Mucosa of stomach (tissue), 1 donor: ENCODE results near the gene CS.

Experiments
- H3K27me3 ChIP-seq: one replicate; pipeline ENCODE4 v1.7.0; 2013; ENCODE audit warnings: mild to moderate bottlenecking, low read length; ENCODE audit not compliant: control insufficient read depth, insufficient read depth
- H3K36me3 ChIP-seq: one replicate; pipeline ENCODE4 v1.7.0; 2013; ENCODE audit warnings: low read length; ENCODE audit not compliant: control insufficient read depth, insufficient read depth
- H3K4me1 ChIP-seq: one replicate; pipeline ENCODE4 v1.7.0; 2013; ENCODE audit warnings: mild to moderate bottlenecking, low read length; ENCODE audit not compliant: control insufficient read depth, insufficient read depth
- H3K4me3 ChIP-seq: one replicate; pipeline ENCODE4 v1.7.0; 2013; ENCODE audit warnings: low read length
- H3K9ac ChIP-seq: one replicate; pipeline ENCODE4 v1.7.0; 2013; ENCODE audit warnings: mild to moderate bottlenecking, low read length, moderate library complexity
- H3K9me3 ChIP-seq: one replicate; pipeline ENCODE4 v1.7.0; 2013; ENCODE audit warnings: mild to moderate bottlenecking, low read length, moderate library complexity; ENCODE audit not compliant: control insufficient read depth
- donor health status: Pancreatic carcinoma.

Gene CS

GRCh38 chr12:56234746-56235436, 65.2 kb downstream of the CS start:
- no peak overlapping the region for H3K9ac ChIP-seq
- H3K36me3 ChIP-seq: no peaks in the 10 kb centered on the region
- H3K9me3 ChIP-seq: no peaks in the 10 kb centered on the region
- no peak overlapping the region for H3K4me3 ChIP-seq
- H3K4me1 ChIP-seq: peaks cover 16% of the 10 kb centered on the region
- H3K27me3 ChIP-seq: no peaks in the 10 kb centered on the region

DNA sequence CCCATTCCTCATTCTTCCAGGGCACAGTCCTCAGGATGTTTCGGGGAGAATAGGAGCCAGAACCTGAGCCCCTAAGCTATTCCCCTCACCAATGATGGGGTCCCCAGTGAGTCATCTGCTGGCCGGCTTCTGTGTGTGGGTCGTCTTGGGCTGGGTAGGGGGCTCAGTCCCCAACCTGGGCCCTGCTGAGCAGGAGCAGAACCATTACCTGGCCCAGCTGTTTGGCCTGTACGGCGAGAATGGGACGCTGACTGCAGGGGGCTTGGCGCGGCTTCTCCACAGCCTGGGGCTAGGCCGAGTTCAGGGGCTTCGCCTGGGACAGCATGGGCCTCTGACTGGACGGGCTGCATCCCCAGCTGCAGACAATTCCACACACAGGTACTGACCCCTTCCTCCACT, 68.9 kb downstream of the CS start:
- no peaks in the 10 kb centered on the region for H3K9me3 ChIP-seq
- H3K4me3 ChIP-seq: no peak overlapping the region
- H3K27me3 ChIP-seq: no peaks in the 10 kb centered on the region
- peaks cover 19% of the 10 kb centered on the region for H3K4me1 ChIP-seq
- H3K36me3 ChIP-seq: no peaks in the 10 kb centered on the region
- H3K9ac ChIP-seq: peak overlapping the region; percentile 6

- Histone ChIP-seq H3K9me3 (no peaks in the 10 kb centered on the region), H3K36me3 (no peaks in the 10 kb centered on the region), H3K4me1 (peaks cover 19% of the 10 kb centered on the region), H3K27me3 (no peaks in the 10 kb centered on the region), H3K4me3 (no peak overlapping the region), H3K9ac (peak overlapping the region; percentile 6)
Measured at GRCh38 chr12:56230432-56231183, 69.5 kb downstream of the CS start.

DNA sequence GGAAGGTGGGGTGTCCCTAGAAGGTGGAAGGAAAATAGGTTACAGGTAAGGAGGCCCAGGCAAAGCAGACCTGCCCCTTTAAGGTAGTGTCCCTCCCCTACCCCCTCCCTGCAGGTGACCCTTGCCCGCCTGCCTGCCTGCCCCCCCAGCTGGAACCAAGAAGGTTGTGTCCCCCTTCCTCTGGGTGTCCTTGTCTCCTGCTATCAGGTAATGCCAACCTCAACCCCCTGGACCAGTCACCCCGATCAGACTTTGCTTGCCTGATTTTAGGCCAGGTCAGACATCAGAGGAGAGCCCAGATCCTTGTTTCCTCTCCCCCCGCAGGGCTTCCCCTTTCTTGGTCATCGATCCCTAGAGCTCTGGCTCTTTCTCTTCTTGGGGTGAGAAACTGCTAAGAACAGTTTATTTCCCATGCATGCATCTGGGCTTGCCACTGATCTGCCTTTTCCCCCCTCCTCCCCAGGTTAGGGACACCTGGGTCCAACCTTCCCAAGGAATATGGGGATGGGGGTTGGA, 70.2 kb downstream of the CS start, which contains the start of gene SLC39A5:
Gene SLC39A5 (plus strand): TSS at position 136 of the 516 bp plus-strand sequence. CDS start 1,224 bp downstream, outside the sequence.
- H3K9ac ChIP-seq: peak within 1 kb of the TSS; percentile 6
- H3K4me3 ChIP-seq: no peak within 1 kb of the TSS
- no peaks in the 10 kb centered on the region for H3K27me3 ChIP-seq
- peaks cover 25% of the 10 kb centered on the region for H3K4me1 ChIP-seq
- H3K9me3 ChIP-seq: no peaks in the 10 kb centered on the region
- H3K36me3 ChIP-seq: no peaks in the 10 kb centered on the region

- Histone ChIP-seq H3K36me3 (no peaks in the 10 kb centered on the region), H3K27me3 (no peaks in the 10 kb centered on the region), H3K4me1 (peaks cover 31% of the 10 kb centered on the region), H3K9me3 (no peaks in the 10 kb centered on the region), H3K4me3 (no peak overlapping the region), H3K9ac (no peak overlapping the region)
Measured at GRCh38 chr12:56229082-56229481, 71.0 kb downstream of the CS start.

DNA sequence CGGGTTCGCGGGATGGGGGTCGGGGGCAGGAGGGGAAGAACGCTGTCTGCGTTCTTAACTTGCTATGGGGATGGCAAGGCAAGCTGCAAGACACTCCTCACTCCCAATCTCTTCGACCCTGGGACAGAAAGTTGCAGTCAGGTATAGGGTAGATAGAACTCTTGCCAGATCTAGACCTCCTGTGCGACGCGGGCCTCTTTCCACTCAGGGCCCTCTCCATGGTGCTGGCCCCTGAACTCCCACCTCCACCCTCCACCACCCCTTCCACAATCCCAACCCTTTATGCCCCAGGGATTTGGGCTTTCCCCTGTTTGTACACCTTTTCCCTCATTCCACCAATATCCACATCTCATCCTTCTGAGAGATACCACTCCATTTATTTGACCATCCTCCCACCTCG, 75.2 kb downstream of the CS start:
- Histone ChIP-seq H3K27me3 (no peaks in the 10 kb centered on the region), H3K9ac (peak overlapping the region; percentile 93), H3K4me1 (peaks cover 26% of the 10 kb centered on the region), H3K36me3 (no peaks in the 10 kb centered on the region), H3K9me3 (no peaks in the 10 kb centered on the region), H3K4me3 (peak overlapping the region; percentile 89)

GRCh38 chr12:56224102-56224701, 75.9 kb downstream of the CS start, which contains the start of gene NABP2:
Gene NABP2, plus strand, starts transcription at chr12:56224342. Its CDS starts 515 bp downstream, at chr12:56224857.
- no peaks in the 10 kb centered on the region for H3K9me3 ChIP-seq
- peak within 1 kb of the TSS; percentile 93 for H3K9ac ChIP-seq
- no peaks in the 10 kb centered on the region for H3K36me3 ChIP-seq
- peaks cover 22% of the 10 kb centered on the region for H3K4me1 ChIP-seq
- H3K27me3 ChIP-seq: no peaks in the 10 kb centered on the region
- peak within 1 kb of the TSS; percentile 89 for H3K4me3 ChIP-seq

GRCh38 chr12:56223571-56224101, 76.5 kb downstream of the CS start:
- Histone ChIP-seq H3K36me3 (no peaks in the 10 kb centered on the region), H3K27me3 (no peaks in the 10 kb centered on the region), H3K4me1 (peaks cover 22% of the 10 kb centered on the region), H3K9ac (peak overlapping the region; percentile 30), H3K9me3 (no peaks in the 10 kb centered on the region), H3K4me3 (no peak overlapping the region)

DNA sequence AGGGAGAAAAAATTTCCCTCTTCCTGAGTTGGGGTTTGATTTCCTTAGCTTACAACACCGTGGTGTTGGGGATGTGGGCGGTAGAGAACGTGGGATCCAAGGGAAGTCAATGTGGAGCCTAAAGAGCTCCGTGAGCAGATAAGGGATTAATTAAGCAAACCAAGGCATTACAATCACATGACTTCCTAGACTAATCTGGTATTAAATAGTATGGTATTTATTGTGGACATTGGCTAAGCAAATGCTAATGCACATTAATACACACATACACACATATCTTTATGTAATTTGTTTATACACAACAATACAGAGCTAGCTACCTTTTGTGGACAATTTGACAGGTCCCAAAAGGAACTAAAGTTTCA, 77.6 kb downstream of the CS start:
- H3K9ac ChIP-seq: peak overlapping the region; percentile 99
- peak overlapping the region; percentile 98 for H3K4me3 ChIP-seq
- no peaks in the 10 kb centered on the region for H3K36me3 ChIP-seq
- no peaks in the 10 kb centered on the region for H3K9me3 ChIP-seq
- H3K27me3 ChIP-seq: no peaks in the 10 kb centered on the region
- peaks cover 22% of the 10 kb centered on the region for H3K4me1 ChIP-seq

DNA sequence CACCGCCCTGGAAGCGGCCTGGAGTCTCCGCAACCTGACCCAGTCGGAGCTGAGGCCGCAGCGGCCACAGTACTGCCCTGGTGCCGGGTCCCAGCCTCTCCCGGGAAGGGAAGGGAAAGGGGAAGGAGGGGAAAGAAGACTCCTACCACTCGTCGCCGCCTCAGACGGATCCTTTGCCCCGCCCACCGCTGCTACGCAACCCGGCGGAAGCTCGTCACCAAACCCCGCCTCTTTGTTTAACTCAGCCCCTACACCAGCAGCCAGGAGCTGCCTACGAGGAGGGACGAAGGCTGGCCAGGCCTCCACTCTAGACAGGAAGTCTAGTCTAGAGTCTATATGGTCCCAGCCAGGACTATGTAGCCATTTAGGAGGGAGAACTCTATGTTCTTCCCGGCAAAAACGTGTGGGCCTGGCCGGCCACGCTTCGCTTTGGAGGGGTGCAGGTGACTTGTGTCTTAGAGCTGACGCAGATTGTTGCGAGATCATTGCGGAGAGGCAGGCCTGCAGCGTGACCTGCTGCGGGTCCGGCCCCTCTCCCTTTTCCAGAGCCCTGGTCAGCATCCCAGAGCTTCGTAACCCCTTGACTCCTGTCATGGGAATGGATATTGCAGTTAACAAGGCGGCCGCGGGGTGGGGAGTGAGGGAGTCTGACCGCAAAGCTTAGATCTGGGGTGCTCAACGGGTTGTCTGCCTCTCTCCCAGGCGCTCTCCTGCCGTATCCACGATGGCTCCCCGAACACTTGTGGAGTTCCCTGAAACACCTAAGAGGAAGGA, 78.2 kb downstream of the CS start, which contains the start of gene RNF41:
Gene RNF41 (minus strand): TSS at position 166 of the 774 bp plus-strand sequence. CDS start 7,875 bp downstream, outside the sequence.
- Histone ChIP-seq H3K9me3 (no peaks in the 10 kb centered on the region), H3K36me3 (no peaks in the 10 kb centered on the region), H3K27me3 (no peaks in the 10 kb centered on the region), H3K4me1 (peaks cover 22% of the 10 kb centered on the region), H3K9ac (peak within 1 kb of the TSS; percentile 99), H3K4me3 (peak within 1 kb of the TSS; percentile 98)
